ENCODE measurements around the gene HOXB6.

The HOXB6 gene

DNA sequence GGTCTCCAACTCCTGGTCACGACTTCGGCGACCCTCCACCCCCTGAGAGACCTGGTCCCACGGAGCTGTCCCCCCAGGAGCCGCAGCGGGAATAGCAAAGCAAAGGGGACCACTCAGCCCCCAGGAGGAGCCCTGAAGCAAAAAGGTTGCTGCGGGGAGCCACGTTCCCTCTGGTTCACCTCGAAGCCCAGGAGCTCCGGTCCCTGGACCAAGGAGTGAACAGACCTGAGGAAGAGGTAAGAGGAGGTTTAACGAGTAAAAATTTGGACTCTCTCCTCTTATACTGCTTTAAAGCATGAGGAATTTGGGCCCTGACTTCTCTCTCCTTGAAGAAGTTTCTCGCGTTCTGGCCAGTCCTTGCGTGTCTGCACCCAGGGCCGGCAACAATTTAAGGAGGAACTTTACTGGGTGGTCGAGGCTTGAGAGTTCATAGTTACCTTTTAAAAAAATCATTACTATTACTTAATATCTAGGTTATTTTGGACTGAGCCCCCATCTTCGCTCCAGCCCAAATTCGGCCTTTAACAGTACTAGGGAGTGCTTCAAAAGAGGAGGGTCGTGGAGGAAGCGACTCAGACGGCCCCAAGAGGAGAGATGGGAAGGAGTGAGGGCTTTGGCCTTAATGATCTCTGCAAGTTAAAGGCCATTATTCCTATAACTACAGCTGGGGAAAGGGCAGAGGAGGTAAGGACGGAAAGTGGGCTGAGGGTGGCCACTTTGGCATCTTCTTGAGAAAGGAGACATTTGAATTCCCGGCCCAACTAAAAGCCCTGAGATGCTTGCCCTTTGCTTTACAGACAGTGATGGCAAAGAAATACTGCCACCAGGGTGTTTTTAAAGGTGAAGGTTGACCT is 38.3 kb upstream of the HOXB6 start:
- H3K36me3 ChIP-seq (ENCODE audit: control insufficient read depth in 2 of 2, insufficient read depth in 2 of 2, low read length in 2 of 2) = no peaks in the 10 kb centered on the region
- H3K27me3 ChIP-seq (ENCODE audit: control insufficient read depth in 1 of 2, insufficient read depth in 2 of 2, low read length in 2 of 2) = peaks cover 87 to 91% of the 10 kb centered on the region in 2 donors
- no peaks in the 10 kb centered on the region for H3K9me3 ChIP-seq (ENCODE audit: control insufficient read depth in 2 of 2, low read length in 2 of 2)
- H3K27ac ChIP-seq (ENCODE audit: low read length) = no peak overlapping the region
- H3K4me1 ChIP-seq (ENCODE audit: control insufficient read depth, insufficient read depth, low read length) = peaks cover 14% of the 10 kb centered on the region
- no peak overlapping the region for H3K9ac ChIP-seq (ENCODE audit: low read length in 2 of 2)
- H3K4me3 ChIP-seq (ENCODE audit: low read length in 2 of 2) = no peak overlapping the region

DNA sequence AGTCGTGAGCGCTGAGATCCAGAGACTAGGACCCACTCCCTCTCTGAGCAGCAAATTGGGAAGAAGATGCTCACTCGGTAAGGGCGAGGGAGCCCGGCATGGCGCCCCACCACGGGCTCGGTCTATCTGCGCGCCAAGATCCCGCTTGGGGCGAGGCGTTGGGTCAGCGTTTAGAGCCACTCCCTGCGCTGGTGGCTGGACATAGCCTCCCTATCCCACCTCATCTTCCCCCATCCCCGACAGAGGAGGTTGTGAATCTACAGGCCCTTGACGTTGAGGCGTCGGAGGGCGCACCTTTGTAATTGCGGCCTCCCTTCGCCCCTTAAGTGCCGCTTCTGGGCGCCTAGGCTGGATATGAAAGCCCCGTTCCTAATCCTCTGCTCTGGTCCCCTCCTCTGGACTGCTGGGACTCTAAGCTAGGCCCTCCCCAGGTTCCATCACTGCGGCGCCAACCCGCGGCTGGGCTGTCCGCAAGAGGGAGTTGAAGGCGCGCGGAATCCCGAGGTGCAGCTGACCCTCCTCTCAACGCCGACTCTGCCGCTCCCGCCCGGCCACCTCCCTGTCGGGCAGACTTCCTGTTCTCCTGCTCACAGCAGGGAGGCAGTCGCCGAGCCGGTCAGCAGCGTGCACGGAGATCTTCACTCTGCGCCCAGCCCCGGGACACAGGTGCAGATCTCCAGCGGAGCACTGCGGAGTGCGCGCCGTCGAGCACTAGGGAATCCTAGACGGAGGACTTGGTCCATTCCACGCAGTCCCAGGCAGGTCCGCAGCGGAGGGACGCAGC is 37.5 kb upstream of the HOXB6 start:
- no peak overlapping the region for H3K27ac ChIP-seq (ENCODE audit: low read length)
- H3K4me3 ChIP-seq (ENCODE audit: low read length in 2 of 2) = no peak overlapping the region

DNA sequence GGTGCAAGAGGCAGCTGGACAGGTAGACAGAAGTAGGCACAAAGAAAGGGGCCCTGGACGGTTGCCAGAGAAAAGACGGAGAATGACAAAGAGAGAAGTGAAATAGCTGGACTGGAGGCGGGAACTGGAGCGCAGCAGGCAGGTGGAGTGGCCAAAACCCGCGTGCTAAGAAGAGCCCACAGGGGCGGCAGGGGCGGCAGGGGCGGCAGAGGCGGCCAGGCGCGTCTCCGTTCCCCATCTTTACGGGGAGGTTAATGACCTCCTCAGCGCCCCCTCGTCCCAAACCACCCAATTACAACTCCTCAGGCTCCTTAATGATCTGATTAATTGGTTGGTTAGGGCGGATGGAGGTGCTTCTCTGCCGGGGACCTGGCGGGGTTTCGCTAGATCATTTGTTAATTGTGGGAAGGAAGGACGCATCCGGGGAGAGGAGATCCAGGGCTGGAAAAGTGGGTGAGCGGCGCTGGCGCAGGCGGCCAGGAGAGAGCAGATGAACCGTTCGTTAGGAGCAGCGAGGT is 36.8 kb upstream of the HOXB6 start:
- H3K9ac ChIP-seq (ENCODE audit: low read length in 2 of 2) = no peak overlapping the region
- no peak overlapping the region for H3K4me3 ChIP-seq (ENCODE audit: low read length in 2 of 2)
- H3K27me3 ChIP-seq (ENCODE audit: control insufficient read depth in 1 of 2, insufficient read depth in 2 of 2, low read length in 2 of 2) = peaks cover 90 to 94% of the 10 kb centered on the region in 2 donors
- no peaks in the 10 kb centered on the region for H3K36me3 ChIP-seq (ENCODE audit: control insufficient read depth in 2 of 2, insufficient read depth in 2 of 2, low read length in 2 of 2)
- no peaks in the 10 kb centered on the region for H3K9me3 ChIP-seq (ENCODE audit: control insufficient read depth in 2 of 2, low read length in 2 of 2)
- H3K27ac ChIP-seq (ENCODE audit: low read length) = no peak overlapping the region
- peaks cover 10% of the 10 kb centered on the region for H3K4me1 ChIP-seq (ENCODE audit: control insufficient read depth, insufficient read depth, low read length)

More for the DNA sequence above, 37.5 kb upstream of the HOXB6 start:
- Histone ChIP-seq H3K27me3 (ENCODE audit: control insufficient read depth in 1 of 2, insufficient read depth in 2 of 2, low read length in 2 of 2) (peaks cover 87 to 91% of the 10 kb centered on the region in 2 donors), H3K9me3 (ENCODE audit: control insufficient read depth in 2 of 2, low read length in 2 of 2) (no peaks in the 10 kb centered on the region), H3K36me3 (ENCODE audit: control insufficient read depth in 2 of 2, insufficient read depth in 2 of 2, low read length in 2 of 2) (no peaks in the 10 kb centered on the region), H3K4me1 (ENCODE audit: control insufficient read depth, insufficient read depth, low read length) (peaks cover 10% of the 10 kb centered on the region), H3K9ac (ENCODE audit: low read length in 2 of 2) (no peak overlapping the region)

DNA sequence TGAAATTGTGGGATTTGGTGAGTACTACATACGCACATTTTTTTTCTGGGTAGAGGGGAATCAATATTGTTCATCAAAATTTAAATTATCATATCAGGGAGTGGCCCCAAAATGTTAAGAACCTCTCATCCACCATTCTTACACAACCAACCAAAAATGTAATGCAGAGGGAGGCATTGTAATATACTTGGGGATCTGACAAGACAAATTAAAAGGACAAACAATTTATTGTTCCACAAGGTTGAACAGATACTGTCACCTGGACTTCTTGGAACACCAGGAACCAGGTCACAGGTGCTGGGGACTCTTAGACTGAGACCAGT is 36.0 kb upstream of the HOXB6 start:
- no peaks in the 10 kb centered on the region for H3K36me3 ChIP-seq (ENCODE audit: control insufficient read depth in 2 of 2, insufficient read depth in 2 of 2, low read length in 2 of 2)
- H3K9me3 ChIP-seq (ENCODE audit: control insufficient read depth in 2 of 2, low read length in 2 of 2) = no peaks in the 10 kb centered on the region
- no peak overlapping the region for H3K9ac ChIP-seq (ENCODE audit: low read length in 2 of 2)
- H3K4me1 ChIP-seq (ENCODE audit: control insufficient read depth, insufficient read depth, low read length) = peaks cover 3% of the 10 kb centered on the region
- no peak overlapping the region for H3K27ac ChIP-seq (ENCODE audit: low read length)
- peaks cover 90 to 93% of the 10 kb centered on the region in 2 donors for H3K27me3 ChIP-seq (ENCODE audit: control insufficient read depth in 1 of 2, insufficient read depth in 2 of 2, low read length in 2 of 2)
- H3K4me3 ChIP-seq (ENCODE audit: low read length in 2 of 2) = no peak overlapping the region

DNA sequence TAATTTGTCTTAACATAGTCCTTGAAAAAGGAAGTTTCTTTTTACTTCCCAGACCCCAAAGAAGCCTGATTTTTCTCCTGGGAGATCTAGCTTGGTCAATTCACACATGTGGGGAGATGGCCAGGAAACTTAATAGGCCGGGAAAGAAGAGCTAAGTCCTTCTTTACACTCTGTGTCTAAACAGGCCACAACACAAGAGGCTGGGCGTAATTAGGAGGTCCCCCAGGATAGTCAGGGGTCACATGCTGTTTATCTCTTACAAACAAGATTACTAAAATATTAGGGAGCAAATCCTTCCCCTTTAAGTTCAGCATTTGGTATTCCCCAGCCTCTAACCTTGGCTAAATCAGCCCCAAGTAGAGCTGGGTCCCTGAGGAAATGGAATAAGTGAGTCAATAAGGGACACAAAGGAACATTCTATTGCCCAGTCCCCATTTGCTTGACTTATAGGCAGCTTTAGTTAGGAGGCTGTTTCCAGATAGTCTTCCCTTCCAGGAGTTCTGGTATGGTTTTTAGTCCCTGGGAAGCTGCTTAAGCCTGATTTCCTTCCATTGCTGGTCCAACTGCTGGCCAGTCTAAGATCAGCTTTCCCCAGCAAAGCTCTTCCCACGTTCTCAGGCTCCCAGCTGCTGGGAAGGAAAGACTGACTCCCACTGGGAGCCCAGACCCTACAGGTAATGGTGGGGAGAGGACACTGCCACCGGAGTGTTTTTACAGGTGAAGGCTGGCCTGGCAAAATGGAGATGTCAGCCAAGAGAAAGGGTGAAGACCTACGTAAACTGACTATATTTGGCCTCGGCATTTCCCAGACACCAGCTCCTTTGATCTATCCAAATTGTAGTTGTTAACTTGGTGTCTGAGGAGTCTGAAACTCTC is 35.4 kb upstream of the HOXB6 start:
- H3K4me1 ChIP-seq (ENCODE audit: control insufficient read depth, insufficient read depth, low read length) = peaks cover 2% of the 10 kb centered on the region
- no peak overlapping the region for H3K4me3 ChIP-seq (ENCODE audit: low read length in 2 of 2)
- H3K36me3 ChIP-seq (ENCODE audit: control insufficient read depth in 2 of 2, insufficient read depth in 2 of 2, low read length in 2 of 2) = no peaks in the 10 kb centered on the region
- no peak overlapping the region for H3K27ac ChIP-seq (ENCODE audit: low read length)
- H3K27me3 ChIP-seq (ENCODE audit: control insufficient read depth in 1 of 2, insufficient read depth in 2 of 2, low read length in 2 of 2) = peaks cover 92 to 93% of the 10 kb centered on the region in 2 donors
- no peaks in the 10 kb centered on the region for H3K9me3 ChIP-seq (ENCODE audit: control insufficient read depth in 2 of 2, low read length in 2 of 2)
- H3K9ac ChIP-seq (ENCODE audit: low read length in 2 of 2) = no peak overlapping the region

DNA sequence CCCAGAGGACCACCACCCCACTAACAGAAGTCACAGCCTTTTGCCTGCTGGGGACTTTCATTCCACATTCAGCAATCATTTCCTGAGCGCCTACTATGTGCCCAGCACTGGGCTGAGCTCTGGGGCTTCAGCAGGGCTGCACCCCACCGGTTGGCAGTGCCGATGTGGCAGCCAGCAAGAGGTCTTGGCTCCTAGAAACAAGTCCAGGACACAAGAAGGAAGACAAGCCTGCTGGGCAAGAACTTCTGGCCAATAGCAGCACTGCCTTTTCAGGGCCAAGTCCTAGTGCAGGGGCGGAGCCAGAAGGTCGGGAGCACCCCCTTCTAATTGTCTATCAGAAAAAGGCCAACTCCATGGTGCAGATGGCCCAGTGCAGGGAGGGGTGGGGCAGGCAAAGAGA is 34.4 kb upstream of the HOXB6 start:
- Histone ChIP-seq H3K36me3 (ENCODE audit: control insufficient read depth in 2 of 2, insufficient read depth in 2 of 2, low read length in 2 of 2) (no peaks in the 10 kb centered on the region), H3K27ac (ENCODE audit: low read length) (no peak overlapping the region), H3K4me3 (ENCODE audit: low read length in 2 of 2) (no peak overlapping the region), H3K9me3 (ENCODE audit: control insufficient read depth in 2 of 2, low read length in 2 of 2) (no peaks in the 10 kb centered on the region), H3K9ac (ENCODE audit: low read length in 2 of 2) (no peak overlapping the region), H3K27me3 (ENCODE audit: control insufficient read depth in 1 of 2, insufficient read depth in 2 of 2, low read length in 2 of 2) (peaks cover 92% of the 10 kb centered on the region in 2 donors), H3K4me1 (ENCODE audit: control insufficient read depth, insufficient read depth, low read length) (peaks cover 2% of the 10 kb centered on the region)

DNA sequence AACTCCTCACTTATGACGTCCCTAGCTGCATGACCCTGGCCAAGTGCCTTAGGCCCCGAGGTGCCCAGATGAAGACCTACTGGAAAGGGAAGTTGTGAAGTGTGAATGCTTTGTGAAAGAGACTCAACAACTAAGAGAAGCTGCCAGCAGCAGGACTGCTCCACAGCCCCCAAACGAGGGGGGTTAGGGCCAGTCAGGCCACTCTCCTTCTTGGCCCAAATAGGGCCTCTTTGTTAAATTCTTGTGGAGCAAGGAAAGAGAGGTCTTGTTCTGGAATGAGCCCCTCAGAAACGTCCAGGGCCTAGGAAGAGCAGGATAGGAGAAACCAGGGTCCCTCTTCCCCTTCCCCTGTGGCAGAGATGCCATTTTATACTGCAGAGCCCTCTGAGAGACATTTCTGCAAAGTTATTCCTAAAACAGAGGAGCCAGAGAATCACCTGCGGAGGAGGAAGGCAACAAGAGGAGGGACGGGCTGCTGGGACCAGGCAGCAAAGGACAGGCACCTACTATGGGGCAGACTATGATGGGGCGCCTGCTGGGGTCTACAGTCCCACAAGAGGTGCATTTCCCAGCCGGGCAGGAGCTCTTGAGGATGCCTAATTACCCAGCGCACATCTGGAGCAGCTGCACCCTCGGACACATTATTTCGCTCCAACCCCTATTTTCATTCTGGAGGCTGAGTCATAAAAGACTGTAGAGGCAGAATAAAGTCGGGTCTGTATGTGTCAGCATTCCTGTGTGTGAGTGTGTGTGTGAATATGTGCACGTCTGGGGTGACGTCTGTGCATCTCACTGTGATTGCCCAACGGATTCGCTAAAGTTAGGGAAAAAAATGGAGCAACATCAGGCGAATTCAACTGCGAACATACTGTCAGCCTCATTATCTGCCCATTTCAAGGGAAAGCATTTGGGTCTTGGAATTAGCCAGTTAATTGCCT is 32.8 kb upstream of the HOXB6 start:
- H3K9ac ChIP-seq (ENCODE audit: low read length in 2 of 2) = no peak overlapping the region
- H3K36me3 ChIP-seq (ENCODE audit: control insufficient read depth in 2 of 2, insufficient read depth in 2 of 2, low read length in 2 of 2) = no peaks in the 10 kb centered on the region
- no peaks in the 10 kb centered on the region for H3K9me3 ChIP-seq (ENCODE audit: control insufficient read depth in 2 of 2, low read length in 2 of 2)
- H3K27ac ChIP-seq (ENCODE audit: low read length) = no peak overlapping the region
- peaks cover 90 to 92% of the 10 kb centered on the region in 2 donors for H3K27me3 ChIP-seq (ENCODE audit: control insufficient read depth in 1 of 2, insufficient read depth in 2 of 2, low read length in 2 of 2)
- H3K4me1 ChIP-seq (ENCODE audit: control insufficient read depth, insufficient read depth, low read length) = peaks cover 7% of the 10 kb centered on the region
- H3K4me3 ChIP-seq (ENCODE audit: low read length in 2 of 2) = no peak overlapping the region

DNA sequence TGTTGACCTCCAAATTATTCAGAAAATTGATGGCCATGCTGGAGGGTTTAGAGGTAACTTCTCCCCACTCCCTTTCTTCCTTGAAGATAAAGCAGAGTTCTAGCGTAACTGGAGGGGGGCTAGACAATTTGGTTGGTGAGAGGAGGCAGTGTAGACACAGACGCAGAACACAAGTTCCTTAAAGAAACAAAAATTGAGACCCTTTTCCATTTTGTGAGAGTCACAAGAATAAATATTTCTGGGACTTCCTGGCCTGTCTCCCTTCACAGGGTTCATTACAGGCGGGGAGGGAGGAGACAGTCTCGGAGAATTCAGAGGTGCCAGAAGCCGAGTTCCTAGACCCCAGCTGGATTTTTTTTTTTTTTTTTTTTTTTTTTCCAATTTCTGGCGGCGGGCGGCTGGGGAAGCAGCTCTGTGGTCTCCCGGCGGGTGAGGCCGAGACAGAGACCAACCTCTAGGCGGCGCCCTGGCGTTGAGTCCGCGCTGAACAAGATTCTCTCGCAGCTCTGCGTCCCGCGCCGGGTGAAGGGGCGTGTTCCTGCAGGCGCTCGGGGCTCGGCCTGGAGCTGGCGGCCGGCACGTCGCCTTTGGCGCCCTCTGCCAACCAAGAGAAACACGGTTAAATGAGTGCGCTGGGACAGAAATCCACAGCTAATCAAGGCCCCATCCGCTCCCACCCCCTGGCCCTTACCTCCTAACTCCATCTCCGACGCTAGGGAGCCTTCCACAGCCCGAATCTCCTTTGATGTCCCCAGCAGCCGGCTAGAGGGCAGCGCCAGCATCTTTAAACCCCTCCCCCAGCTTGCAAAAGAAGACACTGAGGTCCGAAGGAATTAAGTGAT is 31.6 kb upstream of the HOXB6 start:
- Histone ChIP-seq H3K4me3 (ENCODE audit: low read length in 2 of 2) (no peak overlapping the region), H3K36me3 (ENCODE audit: control insufficient read depth in 2 of 2, insufficient read depth in 2 of 2, low read length in 2 of 2) (no peaks in the 10 kb centered on the region), H3K27me3 (ENCODE audit: control insufficient read depth in 1 of 2, insufficient read depth in 2 of 2, low read length in 2 of 2) (peaks cover 90 to 92% of the 10 kb centered on the region in 2 donors), H3K9ac (ENCODE audit: low read length in 2 of 2) (no peak overlapping the region), H3K27ac (ENCODE audit: low read length) (no peak overlapping the region), H3K9me3 (ENCODE audit: control insufficient read depth in 2 of 2, low read length in 2 of 2) (no peaks in the 10 kb centered on the region), H3K4me1 (ENCODE audit: control insufficient read depth, insufficient read depth, low read length) (peaks cover 7% of the 10 kb centered on the region)

DNA sequence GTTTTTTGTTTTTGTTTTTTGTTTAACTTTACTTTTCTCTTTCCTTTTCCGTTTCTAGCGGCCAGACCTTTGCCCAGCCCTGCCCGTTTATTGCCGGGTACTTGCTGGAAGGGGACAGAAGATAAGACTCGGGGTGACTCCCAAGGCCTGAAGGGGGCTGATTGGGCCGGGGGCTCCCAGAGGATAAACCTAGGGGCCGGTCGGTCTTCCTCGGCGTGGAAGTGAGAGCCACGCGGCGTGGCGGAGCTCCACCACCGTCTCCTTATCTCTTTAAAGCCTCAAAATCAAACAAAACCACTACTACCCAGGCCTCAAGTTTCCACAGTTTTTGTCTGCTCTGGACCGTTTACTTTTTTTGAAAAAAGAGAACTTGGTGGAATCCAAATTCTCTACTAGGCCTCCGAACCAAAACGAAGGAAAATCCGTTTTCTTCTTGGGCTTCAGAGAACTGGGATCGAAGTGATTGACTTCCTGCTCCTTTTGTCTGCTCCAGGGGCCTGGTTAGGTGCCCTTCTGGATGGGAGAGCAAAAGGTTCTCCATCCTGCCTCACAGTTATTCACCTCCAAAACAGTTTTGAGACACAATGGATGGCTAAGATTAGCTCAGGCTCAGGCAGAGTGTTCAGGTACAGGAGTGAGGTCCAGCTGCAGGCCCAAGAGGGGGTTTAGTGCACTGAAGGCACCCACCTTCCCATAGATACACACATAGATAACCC is 29.9 kb upstream of the HOXB6 start:
- Histone ChIP-seq H3K9ac (ENCODE audit: low read length in 2 of 2) (no peak overlapping the region), H3K9me3 (ENCODE audit: control insufficient read depth in 2 of 2, low read length in 2 of 2) (no peaks in the 10 kb centered on the region), H3K4me3 (ENCODE audit: low read length in 2 of 2) (no peak overlapping the region), H3K27ac (ENCODE audit: low read length) (no peak overlapping the region), H3K36me3 (ENCODE audit: control insufficient read depth in 2 of 2, insufficient read depth in 2 of 2, low read length in 2 of 2) (no peaks in the 10 kb centered on the region), H3K4me1 (ENCODE audit: control insufficient read depth, insufficient read depth, low read length) (peaks cover 7% of the 10 kb centered on the region), H3K27me3 (ENCODE audit: control insufficient read depth in 1 of 2, insufficient read depth in 2 of 2, low read length in 2 of 2) (peaks cover 91 to 95% of the 10 kb centered on the region in 2 donors)

All from stomach smooth muscle (tissue), 2 donors.